DMS114 treated with DMSO at 0.1 percent for 48 hours (cell line): ENCODE measurements around the gene IL17RB.

Source experiments
- DNase-seq: peaks from one replicate; lab custom pipeline; 2025; ENCODE audit not compliant: unreplicated experiment; lab: John Stamatoyannopoulos, UW

IL17RB gene

DNA sequence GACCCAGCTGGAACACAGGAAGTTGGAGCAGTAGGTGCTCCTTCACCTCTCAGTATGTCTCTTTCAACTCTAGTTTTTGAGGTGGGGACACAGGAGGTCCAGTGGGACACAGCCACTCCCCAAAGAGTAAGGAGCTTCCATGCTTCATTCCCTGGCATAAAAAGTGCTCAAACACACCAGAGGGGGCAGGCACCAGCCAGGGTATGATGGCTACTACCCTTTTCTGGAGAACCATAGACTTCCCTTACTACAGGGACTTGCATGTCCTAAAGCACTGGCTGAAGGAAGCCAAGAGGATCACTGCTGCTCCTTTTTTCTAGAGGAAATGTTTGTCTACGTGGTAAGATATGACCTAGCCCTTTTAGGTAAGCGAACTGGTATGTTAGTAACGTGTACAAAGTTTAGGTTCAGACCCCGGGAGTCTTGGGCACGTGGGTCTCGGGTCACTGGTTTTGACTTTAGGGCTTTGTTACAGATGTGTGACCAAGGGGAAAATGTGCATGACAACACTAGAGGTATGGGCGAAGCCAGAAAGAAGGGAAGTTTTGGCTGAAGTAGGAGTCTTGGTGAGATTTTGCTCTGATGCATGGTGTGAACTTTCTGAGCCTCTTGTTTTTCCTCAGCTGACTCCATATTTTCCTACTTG, 11.9 kb downstream of the IL17RB start:
- DNase-seq: no peak

DNA sequence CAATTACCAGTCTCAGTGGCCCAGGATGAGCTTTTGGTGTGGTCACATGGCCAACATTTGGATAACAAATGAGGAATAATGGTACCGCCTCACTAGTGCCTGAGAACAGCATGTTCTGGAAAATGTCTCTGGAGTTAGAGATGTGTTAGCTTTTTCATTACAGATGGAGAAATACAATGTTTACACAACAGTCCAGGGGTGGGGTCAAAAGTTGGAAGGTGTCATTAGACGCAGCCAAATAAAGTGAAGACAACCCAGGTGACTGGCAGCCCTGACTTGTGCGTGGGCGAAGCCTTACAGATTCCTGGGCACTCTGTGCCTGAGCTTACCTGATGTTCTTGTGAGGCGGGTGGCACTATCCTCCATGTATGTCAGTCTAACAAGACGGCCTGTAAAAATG, 12.8 kb downstream of the IL17RB start:
- no peak for DNase-seq

DNA sequence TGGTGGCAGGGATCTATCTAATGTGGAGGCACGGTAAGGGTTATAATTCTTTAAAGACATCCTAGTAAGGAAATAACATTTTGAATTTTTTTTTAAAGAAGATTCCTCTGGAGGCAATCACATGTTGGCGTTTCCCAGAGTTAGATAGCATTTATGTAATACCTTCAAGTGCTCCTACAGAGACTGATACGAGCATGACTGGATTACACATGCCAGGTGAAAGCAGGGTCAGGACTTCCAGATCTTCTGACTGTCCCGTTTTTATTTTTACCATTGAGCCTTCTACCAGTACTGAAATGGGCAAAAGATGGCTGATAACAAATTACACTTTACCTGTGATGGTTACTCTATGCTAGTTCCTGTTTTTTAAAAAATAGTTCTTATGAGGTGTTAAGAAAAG, 13.8 kb downstream of the IL17RB start:
- DNase-seq: no peak

DNA sequence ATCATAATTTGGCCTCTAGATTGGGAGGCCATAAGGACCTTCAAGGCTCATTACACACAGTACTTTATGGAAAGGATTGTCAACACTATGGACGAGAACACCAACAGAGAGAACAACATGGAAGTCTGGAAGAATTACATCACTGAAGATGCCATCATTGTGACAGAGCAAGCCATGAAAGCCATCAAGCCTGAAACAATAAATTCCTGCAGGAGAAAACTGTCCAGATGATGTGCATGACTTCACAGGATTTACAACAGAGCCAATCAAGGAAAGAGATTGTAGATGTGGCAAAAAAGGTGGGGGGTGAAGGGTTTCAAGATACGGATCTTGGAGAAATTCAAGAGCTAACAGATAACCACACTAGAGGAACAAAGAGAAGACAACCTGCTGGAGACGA, 15.9 kb downstream of the IL17RB start:
- DNase-seq: no peak

DNA sequence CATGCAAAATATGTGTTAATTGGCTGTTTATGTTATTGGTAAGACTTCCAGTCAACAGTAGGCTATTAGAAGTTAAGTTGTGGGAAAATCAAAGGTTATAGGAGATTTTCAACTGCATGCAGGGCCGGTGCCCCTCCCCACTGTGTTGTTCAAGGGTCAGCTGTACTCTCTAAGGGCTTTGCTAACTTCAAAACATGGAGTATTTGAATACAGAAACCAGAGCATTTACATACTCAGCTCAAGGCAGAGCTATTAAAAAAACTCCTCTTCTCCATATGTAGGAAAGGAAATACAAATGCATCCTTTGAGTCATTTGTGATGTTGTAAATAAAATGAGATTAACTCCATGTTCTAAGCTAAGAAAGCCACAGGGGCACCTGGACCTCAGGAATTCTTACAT, 16.8 kb downstream of the IL17RB start:
- DNase-seq: no peak

DNA sequence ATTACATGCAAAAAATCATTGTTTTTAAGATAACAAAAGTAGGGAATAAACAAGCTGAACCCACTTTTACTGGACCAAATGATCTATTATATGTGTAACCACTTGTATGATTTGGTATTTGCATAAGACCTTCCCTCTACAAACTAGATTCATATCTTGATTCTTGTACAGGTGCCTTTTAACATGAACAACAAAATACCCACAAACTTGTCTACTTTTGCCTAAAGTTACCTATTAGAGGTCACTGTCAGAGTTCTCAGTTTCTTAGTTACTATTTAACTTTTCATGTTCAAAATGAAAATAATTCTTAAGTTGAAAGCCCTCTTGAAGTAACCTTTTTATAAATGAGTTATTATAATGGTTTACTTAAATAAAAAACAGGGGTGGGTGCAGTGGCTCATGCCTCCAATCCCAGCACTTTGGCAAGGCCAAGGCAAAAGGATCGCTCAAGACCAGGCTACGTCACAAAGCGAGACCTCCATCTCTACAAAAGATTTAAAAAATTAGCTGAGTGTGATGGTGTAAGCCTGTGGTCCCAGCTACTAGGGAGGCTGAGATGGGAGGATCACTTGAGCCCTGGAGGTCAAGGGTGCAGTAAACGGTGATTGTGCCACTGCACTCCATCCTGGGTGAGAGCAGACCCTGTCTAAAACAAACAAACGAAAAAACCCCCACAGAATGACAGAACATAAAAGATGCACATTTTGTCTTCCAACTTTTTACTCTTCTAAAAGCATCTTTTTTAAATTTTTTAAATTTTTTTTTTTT, 19.5 kb downstream of the IL17RB start:
- no peak for DNase-seq

DNA sequence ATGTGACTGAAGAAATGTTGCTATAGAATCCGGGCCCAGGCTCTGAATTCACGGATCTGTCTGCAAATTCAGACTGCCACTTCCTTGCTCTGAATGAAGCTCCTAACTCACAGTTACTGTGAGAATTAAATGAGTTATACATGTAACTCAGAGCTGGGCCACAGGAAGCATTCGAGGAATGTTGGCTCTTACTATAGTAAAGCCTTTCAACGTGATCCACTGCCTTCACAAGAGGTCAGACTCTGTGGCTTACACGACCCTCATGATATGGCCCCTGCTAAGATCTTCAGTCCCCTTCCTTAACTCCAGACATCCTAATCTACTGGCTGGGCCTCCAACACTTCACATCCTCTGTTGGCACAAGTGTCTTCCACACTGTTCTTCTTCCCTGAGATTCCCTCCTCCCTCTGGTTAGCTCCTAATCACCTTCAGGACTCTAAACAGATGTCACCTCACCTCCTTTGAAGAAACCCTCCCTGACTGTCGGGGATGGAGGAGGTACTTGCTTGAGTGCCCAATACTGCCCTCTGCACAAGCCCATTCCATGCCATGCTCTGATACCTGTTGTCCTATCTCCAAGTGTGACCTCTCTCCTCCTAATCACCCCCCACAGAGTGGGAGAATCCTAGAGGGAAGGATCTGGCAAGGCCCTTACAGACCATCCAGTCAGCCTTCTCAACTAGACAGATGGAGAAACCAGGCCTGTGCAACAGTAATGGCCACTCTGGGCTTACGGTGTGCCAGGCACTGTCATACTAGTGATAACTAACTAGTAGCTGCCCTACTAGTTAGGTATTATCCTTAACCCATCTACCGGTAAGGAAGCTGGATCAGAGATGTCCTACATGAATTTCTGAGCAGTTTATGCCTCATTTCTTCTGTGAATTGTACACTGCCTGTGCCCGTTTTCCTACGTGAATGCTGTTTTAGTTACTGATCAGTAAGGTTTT, 34.3 kb downstream of the IL17RB start:
- DNase-seq: no peak

DNA sequence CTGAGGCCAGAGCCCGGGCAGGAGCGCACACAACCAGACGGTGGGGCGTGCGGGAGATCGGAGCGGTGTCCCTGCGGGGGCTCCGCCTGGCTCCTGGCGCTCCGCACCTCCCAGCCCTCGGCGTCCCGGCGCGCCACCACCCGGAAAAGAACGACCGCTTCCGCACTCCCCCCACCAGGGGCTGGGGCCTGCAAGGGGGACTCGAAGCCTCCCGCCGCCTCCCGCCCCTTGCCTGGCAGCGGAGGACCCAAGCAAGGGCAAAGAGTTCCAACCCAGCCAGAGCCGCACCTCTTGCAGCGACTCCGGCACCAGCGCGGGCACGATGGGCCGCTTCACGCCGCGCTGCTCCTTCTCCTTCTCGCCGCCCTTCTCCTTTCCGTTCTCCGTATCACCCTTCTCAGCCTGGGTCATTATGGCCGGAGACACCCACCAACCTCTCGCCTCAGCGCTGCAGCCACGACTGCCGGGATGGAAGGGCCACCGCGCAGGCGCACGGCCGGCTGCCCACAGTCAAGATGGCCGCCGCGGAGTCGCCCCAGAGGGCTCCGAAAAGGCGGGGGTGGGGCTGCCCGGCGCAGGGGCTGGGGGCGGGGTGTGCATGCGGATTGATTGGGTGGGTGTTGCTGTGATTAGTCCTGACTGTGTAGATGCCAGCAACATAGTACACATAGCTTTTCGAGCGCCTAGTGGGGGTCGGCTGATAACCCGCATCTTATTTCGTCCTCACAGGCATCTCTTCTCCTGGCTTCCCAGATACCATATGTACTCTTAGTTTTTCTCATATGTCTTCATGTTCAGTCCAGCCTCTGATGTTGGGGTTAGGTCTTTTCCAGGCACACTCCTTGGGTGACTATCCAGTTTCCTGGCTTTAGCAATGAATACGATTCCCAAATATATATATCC, 35.6 kb downstream of the IL17RB start, which contains the start of gene ACTR8:
TSS of gene ACTR8 (minus strand) at position 462 of the 903 bp plus-strand sequence. CDS start at position 411, 51 bp downstream.
- peak; percentile 62 for DNase-seq

DNA sequence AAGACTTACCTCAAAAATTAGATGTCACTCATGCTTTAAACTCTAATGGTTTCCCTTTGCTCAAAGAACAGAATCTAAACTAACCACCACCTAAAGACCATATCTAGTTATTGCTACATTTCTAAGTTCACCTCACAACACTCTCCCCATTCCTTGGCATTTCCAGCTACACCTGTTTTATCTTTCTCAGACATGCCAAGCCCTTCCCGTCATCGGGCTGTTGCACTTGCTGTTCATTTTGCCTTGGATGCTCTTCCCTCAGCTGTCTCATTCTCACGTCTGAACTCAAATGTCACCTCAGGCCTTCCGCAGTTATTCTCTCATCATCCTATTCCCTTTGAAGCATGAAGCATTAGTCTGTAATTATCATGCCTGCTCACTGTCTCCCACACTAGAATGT, 36.6 kb downstream of the IL17RB start:
- no peak for DNase-seq

DNA sequence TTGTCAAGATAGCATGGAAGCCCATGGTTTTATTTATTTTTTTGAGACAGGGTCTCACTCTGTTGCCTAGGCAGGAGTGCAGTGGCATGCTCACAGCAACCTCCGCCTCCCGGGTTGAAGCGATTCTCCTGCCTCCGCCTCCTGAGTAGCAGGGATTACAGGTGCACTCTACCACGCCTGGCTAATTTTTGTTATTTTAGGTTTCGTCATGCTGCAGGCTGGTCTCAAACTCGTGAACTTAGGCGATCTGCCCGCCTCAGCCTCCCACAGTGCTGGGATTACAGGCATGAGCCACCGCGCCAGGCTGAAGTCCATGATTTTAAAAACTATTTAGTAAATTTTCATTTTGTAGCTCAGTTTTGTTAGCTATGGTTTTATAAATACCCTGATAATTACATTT, 38.3 kb downstream of the IL17RB start:
- no peak for DNase-seq

DNA sequence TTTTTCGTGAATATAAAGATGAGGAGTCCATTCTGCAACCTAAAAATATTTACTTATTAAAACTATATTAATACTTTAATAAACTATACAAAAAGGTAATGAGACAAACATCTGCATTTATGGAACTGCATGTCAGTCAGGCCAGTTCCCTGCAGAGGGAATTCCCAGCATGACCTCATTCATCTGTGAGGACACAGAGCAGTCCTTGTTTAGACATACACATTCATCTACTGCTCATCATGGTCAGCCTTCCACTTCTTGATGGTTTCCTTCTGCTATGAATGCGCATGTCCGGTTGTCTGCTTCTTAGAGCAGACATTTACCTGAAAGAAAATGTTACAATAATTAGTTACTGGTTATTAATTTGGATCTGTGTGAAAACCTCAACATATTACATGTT, 38.9 kb downstream of the IL17RB start:
- DNase-seq: no peak

DNA sequence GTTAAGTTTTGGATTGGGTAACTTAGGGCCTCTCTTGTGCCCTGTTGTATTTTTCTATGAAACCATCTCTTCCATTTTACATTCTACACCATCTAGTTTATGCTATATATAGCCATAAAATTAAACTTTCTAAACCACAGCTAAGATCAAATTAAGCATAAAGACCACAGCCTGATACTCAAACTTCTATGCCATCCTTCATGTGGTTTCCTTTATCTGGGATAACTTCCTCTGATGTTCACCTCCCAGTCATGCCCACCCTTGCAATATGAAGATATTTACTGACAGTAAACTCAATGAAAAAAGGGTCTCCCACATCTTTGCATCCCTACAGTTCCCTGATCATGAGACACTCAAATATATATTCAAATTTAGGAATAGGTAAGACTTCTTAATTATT, 41.1 kb downstream of the IL17RB start:
- no peak for DNase-seq

DNA sequence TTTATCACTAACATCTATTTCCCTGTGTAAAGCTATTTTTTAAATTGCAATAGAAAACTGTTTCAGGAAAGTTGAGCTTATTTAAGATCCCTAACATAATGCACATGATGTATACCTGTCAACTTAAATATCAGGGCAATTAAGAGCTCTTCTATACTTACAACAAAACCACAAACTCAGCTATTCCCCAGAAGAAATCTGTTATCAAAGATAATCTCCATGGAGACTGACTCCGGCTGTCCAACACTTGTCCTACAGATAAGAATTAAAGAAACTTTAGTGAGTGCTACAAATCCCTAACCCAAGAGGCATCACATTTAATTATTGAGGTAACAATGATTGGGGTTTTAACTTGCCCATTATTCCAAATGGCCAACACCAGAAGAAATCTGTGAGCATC, 41.9 kb downstream of the IL17RB start:
- DNase-seq: no peak

DNA sequence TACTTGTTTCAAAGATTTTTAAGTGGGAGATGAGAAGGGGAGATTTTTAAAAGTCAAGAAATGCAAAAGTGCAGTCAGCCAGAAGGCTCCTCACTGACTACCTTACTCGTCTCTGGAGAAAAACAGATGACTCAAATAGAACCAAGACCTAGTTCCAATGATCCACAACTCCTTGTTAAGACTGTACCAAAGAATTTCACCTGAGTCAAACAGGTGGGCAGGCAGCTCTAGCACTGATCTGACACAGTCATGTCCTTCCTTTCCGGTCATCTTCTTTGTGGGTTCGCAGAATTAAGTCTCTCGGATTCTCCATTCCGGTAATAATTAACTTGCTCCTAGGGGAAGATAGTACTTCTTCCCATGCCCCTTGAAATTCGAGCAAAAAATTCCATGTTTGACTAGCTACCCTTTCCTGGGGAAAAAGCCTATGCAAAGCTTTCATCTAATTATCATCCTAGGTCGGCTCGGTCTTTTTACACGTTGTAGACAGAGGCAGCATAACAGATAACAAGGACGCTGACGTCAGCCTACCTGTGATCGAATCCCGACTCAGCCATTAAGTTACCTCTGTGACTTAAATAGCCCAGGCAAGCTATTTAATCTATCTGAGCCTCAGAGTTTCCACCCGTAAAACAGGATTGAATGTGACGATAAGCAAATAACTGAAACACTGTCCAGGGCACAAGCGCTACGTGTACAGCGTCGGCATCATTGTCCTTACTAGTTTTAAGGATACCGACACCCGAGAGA, 44.5 kb downstream of the IL17RB start:
- no peak for DNase-seq

DNA sequence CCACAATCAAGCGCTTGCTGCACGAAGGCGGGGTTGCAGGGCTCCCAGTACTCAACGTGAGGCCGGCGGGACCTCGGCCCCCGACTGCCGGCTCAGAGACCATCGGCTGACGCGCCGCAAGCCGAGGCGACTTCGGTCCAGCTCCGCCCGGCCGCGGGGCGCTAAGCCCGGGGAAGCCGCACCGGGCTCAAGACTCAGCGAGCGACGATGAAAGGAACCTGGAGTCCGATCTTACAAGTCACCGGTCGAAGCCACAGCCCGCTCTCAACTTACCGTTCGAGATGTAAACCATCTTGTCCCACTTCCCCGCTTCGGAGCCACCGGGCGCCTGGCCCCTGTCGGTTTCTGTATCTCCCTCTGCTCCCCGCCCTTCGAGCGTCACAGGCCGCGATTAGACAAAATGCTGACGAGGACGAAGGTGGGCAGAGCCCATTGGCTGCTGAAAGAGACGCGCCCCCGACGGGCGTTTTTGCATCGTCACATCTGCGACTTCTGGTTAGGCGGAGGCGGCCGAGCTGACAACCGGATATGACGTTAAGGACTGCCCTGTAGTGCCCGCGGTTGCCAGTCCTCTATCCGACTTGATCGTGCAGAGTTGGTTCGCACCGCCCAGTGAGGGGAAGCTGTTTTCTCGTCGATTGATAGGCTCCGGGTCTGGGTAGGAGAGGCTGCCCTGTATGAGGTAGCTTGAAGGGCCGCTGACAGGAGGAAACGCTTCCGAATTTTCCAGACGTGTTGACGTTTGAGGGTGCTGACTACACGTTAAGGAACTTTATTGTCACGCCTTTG, 45.3 kb downstream of the IL17RB start, which contains the start of gene SELENOK:
TSS of gene SELENOK (minus strand) at position 363 of the 789 bp plus-strand sequence.
- peak; percentile 98 for DNase-seq

DNA sequence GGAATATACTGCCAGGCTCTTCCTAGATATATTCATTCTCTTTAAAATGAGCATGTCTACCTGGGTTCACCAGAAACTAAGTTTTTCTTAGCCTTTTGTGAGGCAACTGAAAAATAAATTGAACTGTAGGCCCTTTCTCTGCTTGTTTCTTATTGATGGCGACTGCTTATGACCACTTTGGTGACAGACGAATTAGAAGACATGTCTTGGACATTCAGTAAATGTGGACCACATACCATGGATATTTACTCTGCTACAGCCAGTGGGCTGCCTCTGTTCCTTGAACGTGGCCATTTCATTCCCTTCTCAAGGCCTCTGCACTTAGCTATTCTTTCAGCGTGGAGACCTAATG, 45.9 kb downstream of the IL17RB start:
- no peak for DNase-seq

DNA sequence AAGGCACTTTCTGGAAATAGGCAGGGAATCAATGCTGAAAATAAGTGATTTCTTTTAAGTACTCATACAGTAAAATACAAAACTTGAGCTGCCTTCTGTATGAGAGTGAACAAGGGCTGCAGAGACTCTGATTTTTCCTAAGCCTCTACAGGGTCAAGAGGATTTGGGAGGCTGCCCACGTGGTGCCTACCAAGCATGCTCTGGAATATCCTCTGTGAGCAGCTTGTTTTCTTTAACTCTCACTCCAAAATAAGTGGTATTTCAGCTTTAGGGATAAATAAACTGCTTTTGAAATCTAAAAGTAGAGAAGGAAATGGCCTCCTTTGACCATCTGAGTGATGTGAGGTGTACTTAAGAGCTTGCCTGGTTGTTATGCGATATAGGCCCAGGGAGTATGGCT, 53.4 kb downstream of the IL17RB start:
- DNase-seq: no peak

DNA sequence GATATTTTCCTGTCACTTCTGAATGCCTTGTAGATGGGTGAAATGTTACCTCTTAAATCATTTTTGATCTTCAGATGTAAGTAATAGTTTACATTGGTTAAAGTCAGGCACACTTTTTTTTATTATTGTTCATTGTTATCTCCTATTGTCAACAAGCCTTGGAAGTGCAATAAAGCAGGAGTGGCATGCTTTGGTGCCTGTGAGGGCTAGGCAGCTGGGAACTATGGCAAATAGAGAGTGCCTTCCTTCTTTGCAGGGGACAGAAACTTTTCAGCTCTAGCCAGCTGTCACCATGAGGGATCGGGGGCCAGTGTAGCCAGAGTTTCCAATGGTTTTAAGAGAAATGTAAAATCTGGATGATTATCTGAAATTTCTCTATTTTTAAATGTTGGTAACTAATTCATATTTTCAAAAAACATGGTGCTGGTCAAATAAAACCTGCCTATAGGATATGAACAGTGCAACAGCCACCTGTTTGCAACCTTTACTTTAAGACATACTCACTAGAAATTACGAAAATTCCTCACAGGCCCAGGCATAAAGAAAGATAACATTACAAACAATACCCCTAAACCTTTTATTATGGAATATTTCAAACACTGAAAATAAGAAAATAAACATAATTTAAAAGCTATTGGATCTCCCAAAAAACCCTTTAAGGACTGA, 54.4 kb downstream of the IL17RB start:
- DNase-seq: no peak

DNA sequence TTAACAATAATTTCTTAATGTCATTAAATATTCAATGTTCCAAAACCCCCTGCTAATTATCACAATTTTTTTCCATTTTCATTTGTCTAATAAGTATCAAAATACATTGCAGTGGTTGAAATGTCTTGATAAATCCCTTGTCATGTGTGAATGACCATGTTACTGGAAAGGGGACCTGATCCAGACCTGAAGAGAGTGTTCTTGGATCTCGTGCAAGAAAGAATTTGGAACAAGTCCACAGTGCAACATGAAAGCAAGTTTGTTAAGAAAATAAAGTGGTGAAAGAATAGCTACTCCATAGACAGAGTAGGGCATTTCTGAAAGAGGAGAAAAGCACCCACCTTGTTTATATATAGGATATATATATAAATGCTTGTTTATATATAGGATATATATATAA, 55.7 kb downstream of the IL17RB start:
- DNase-seq: no peak
